Fibroblast of lung (primary cell): ENCODE measurements around the gene TNRC6C. TPM values are rescaled to one million over a fixed set of nuclear protein-coding genes. Genes with fewer than 3 reads are reported as not detected.

Experiments
- DNase-seq, 2 donors: peaks; one replicate each; pipeline versions ENCODE4 v3.0.0 to v3.0.0-alpha.2; 2010; ENCODE audit warnings: low read depth in 2 of 2
- H2AFZ ChIP-seq: 2 replicates; pipeline ENCODE4 v1.5.1; 2012; ENCODE audit warnings: low read length, control low read depth, inconsistent platforms
- H3K27ac ChIP-seq: 2 replicates; pipeline ENCODE4 v1.5.1; 2011; ENCODE audit warnings: low read length, control low read depth; ENCODE audit not compliant: insufficient read depth
- H3K27me3 ChIP-seq: 2 replicates; pipeline ENCODE4 v1.5.1; 2011; ENCODE audit warnings: mild to moderate bottlenecking, low read length; ENCODE audit not compliant: control insufficient read depth, insufficient read depth
- H3K36me3 ChIP-seq: 2 replicates; pipeline ENCODE4 v1.5.1; 2011; ENCODE audit warnings: low read length; ENCODE audit not compliant: control insufficient read depth, insufficient read depth
- H3K4me1 ChIP-seq: 2 replicates; pipeline ENCODE4 v1.5.1; 2011; ENCODE audit warnings: low read length; ENCODE audit not compliant: control insufficient read depth, insufficient read depth; ENCODE audit errors: extremely low read depth
- H3K4me2 ChIP-seq: 2 replicates; pipeline ENCODE4 v1.5.1; 2011; ENCODE audit warnings: low read length, control low read depth; ENCODE audit not compliant: insufficient read depth; ENCODE audit errors: extremely low read depth
- H3K4me3 ChIP-seq, 4 experiments: fragments of 200-600 bp in 1 of 4; sonication (generic) in 1 of 4; replicated peaks in 1 of 4; 2 replicates each; pipeline ENCODE4 v1.5.1; 2011 to 2016; ENCODE audit warnings: low read length in 4 of 4, low read depth in 3 of 4, mild to moderate bottlenecking in 3 of 4, control low read depth in 2 of 4, inconsistent platforms in 1 of 4, mixed read lengths in 1 of 4; ENCODE audit not compliant: insufficient read depth in 1 of 4; ENCODE audit errors: control extremely low read depth in 1 of 4
- H3K79me2 ChIP-seq: 2 replicates; pipeline ENCODE4 v1.5.1; 2012; ENCODE audit warnings: mild to moderate bottlenecking, low read length, inconsistent platforms; ENCODE audit not compliant: control insufficient read depth, insufficient read depth
- H3K9ac ChIP-seq: 2 replicates; pipeline ENCODE4 v1.5.1; 2011; ENCODE audit warnings: mild to moderate bottlenecking, low read length, control low read depth; ENCODE audit not compliant: insufficient read depth
- H3K9me3 ChIP-seq: 2 replicates; pipeline ENCODE4 v1.5.1; 2012; ENCODE audit warnings: low read depth, low read length; ENCODE audit not compliant: control insufficient read depth, insufficient read depth
- H4K20me1 ChIP-seq: 2 replicates; pipeline ENCODE4 v1.5.1; 2011; ENCODE audit warnings: low read length; ENCODE audit not compliant: control insufficient read depth, insufficient read depth; ENCODE audit errors: extremely low read depth
- EZH2 ChIP-seq: IDR thresholded peaks from 2 replicates; pipeline ENCODE4 v1.5.1; 2012; ENCODE audit warnings: low read length, control low read depth, mild to moderate bottlenecking; ENCODE audit errors: missing control alignments
- polyA plus RNA-seq, 2 donors: library from polyadenylated mRNA; depleted of rRNA in 1 of 2; stranded (reverse) in 1 of 2; unstranded in 1 of 2; fragments of >200 nt; gene quantifications; 2 replicates each; pipeline ENCODE4 v1.2.1, GENCODE V29; 2011 to 2012; ENCODE audit warnings: missing spikeins in 1 of 2
- total RNA-seq: library from RNA; depleted of rRNA; stranded (reverse); fragments of >200 nt; gene quantifications from 2 replicates; pipeline ENCODE4 v1.2.1, GENCODE V29; 2014
- TF ChIP-seq, protein P1 (sequence below), 2 donors: IDR thresholded peaks in 1 of 2; conservative IDR thresholded peaks in 1 of 2; 1 replicate in 1 of 2; 2 replicates in 1 of 2; pipeline ENCODE4 v1.5.1; 2011 to 2012; ENCODE audit warnings: low read length in 2 of 2, control low read depth in 1 of 2, inconsistent platforms in 1 of 2, low read depth in 1 of 2, mild to moderate bottlenecking in 1 of 2

The TNRC6C gene
- total and polyA plus RNA-seq, 2 donors (not counting 1 experiment from before 2014, with no cell fraction given), result 2.1 to 4.6 TPM

DNA sequence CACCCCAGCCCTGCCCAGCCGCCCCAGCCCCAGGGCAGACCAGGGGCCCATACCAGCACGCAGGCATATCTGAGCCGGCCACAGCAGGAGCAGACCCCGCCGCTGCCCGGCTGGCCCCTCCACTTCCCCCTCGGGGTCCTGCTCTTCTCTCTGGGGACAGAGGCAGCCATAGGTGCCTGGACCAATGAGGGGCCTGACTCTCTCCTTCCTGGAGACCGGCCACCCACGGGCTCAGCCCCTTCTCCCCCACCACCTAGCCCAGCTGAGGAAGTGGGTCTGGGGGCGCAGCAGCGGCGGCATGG lies 166.3 kb downstream of the TNRC6C start:
- H2AFZ ChIP-seq, result no peak overlapping the region
- no peaks in the 10 kb centered on the region for H3K79me2 ChIP-seq
- TF ChIP-seq, protein P1, sequence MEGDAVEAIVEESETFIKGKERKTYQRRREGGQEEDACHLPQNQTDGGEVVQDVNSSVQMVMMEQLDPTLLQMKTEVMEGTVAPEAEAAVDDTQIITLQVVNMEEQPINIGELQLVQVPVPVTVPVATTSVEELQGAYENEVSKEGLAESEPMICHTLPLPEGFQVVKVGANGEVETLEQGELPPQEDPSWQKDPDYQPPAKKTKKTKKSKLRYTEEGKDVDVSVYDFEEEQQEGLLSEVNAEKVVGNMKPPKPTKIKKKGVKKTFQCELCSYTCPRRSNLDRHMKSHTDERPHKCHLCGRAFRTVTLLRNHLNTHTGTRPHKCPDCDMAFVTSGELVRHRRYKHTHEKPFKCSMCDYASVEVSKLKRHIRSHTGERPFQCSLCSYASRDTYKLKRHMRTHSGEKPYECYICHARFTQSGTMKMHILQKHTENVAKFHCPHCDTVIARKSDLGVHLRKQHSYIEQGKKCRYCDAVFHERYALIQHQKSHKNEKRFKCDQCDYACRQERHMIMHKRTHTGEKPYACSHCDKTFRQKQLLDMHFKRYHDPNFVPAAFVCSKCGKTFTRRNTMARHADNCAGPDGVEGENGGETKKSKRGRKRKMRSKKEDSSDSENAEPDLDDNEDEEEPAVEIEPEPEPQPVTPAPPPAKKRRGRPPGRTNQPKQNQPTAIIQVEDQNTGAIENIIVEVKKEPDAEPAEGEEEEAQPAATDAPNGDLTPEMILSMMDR (conservative IDR thresholded peaks at IDR 0.05 in 1 of 2, IDR thresholded peaks at IDR 0.05 in 1 of 2; ENCODE audit: low read depth in 1 of 2, low read length in 2 of 2), result no peak
- TF ChIP-seq EZH2, result no peak
- no peak overlapping the region for H3K27ac ChIP-seq
- H3K4me3 ChIP-seq, result no peak overlapping the region
- H3K4me2 ChIP-seq, result no peak overlapping the region
- no peak for DNase-seq
- no peaks in the 10 kb centered on the region for H3K36me3 ChIP-seq
- H3K27me3 ChIP-seq, result peaks cover 18% of the 10 kb centered on the region
- no peaks in the 10 kb centered on the region for H3K9me3 ChIP-seq
- peaks cover 2% of the 10 kb centered on the region for H3K4me1 ChIP-seq
- H3K9ac ChIP-seq, result no peak overlapping the region
- H4K20me1 ChIP-seq, result no peaks in the 10 kb centered on the region

DNA sequence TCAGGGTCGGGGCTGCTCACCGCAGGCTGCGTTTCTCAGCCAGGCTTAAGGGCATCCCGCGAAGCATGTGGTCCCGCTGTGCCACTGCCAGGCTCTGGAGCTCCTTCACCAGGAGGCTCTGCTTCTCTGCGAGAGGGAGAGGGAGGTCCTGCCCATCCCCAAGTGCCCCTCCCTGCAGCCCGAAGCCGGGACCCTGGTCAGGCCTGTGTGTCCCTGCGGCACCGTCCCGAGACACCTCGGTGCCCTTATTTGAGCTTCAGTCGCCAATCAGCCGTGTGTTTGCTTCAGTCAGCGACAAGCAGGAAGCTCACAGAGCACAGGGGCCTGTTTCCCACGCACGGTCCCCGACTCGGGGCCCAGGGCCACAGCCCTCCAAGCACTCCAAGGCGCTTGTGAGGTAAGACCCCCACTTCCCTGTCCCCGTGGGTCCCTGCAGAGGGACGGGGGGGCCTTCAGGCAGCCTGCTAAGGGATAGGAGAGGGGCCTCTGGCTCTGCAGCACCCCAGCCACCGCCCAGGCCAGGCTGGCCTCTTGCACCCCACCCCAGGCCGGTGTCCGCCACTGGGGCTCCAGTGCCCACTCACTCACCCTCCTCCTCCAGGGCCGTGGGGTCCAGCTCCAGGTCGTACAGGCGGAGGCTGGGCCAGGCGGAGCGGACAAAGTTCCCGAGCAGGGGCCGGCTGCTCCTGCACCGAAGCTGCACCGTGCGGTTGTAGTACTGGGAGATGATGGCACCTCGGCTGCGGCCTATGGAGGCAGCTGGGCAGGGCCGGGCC lies 166.8 kb downstream of the TNRC6C start:
- Histone ChIP-seq H3K36me3 (no peaks in the 10 kb centered on the region), H3K9me3 (no peaks in the 10 kb centered on the region), H3K4me3 (no peak overlapping the region), H3K4me2 (no peak overlapping the region), H3K79me2 (no peaks in the 10 kb centered on the region), H4K20me1 (no peaks in the 10 kb centered on the region), H3K27ac (no peak overlapping the region), H2AFZ (no peak overlapping the region), H3K4me1 (peaks cover 2% of the 10 kb centered on the region), H3K9ac (no peak overlapping the region), H3K27me3 (peaks cover 18% of the 10 kb centered on the region)
- DNase-seq, result no peak
- TF ChIP-seq EZH2, result no peak
- TF ChIP-seq, protein P1 (conservative IDR thresholded peaks at IDR 0.05 in 1 of 2, IDR thresholded peaks at IDR 0.05 in 1 of 2; ENCODE audit: low read depth in 1 of 2, low read length in 2 of 2), result no peak

DNA sequence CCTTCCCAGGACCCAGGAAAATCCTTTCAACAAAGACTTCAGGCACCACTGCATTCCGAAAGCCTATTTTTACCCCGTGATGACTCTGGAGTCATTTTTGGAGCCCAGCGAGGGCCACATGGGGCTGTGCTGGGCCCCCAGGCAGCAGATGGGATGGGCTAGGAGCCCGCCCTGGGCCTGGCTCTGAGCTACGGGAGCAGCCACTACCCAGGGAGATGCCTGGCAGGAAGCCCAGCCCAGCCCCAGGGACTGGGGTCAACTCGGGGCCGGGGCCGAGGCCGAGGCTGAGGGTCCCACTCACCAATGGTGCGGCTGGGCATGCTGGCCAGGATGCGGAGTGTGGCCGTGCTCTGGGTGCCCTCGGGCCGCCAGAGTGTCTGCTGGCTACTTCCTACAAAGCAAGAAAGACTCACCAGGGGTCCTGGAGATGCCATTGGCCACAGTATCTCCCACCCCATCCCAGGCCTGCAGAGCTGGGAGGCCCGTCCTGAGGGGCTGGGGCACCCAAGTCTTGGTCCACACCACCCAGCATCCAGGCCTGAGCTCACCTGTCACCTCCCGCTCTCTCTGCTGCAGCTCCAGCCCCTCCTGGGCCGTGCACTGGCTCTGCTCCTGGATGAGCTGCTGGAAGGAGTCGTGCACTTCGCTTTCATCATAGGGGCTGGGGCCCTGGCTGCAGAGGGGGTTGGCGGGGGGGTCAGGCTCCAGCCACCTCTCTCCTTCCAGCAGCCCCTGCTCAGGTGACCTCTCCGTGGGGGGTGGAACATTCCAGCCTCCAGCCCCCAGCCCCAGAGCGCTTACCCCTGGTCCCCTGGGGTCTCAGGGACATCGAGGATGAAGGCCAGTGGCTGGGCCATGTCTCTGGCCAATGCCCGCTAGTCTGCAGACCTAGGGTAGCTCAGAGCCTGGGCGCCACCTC lies 167.7 kb downstream of the TNRC6C start:
- no peak for DNase-seq
- TF ChIP-seq, protein P1 (conservative IDR thresholded peaks at IDR 0.05 in 1 of 2, IDR thresholded peaks at IDR 0.05 in 1 of 2; ENCODE audit: low read depth in 1 of 2, low read length in 2 of 2), result no peak
- TF ChIP-seq EZH2, result no peak
- no peak overlapping the region for H3K4me2 ChIP-seq
- H3K4me1 ChIP-seq, result peaks cover 2% of the 10 kb centered on the region
- H2AFZ ChIP-seq, result no peak overlapping the region
- no peaks in the 10 kb centered on the region for H4K20me1 ChIP-seq
- peaks cover 26% of the 10 kb centered on the region for H3K27me3 ChIP-seq
- no peaks in the 10 kb centered on the region for H3K36me3 ChIP-seq
- H3K4me3 ChIP-seq, result no peak overlapping the region
- H3K27ac ChIP-seq, result no peak overlapping the region
- H3K79me2 ChIP-seq, result no peaks in the 10 kb centered on the region
- no peaks in the 10 kb centered on the region for H3K9me3 ChIP-seq
- no peak overlapping the region for H3K9ac ChIP-seq
